ENCODE data around the gene PRAMEF12. TPM values are rescaled to one million over a fixed set of nuclear protein-coding genes. Genes with fewer than 3 reads are reported as not detected.

Gene PRAMEF12
- total and polyA plus RNA-seq, 2 experiments from 2014 or later, result not detected

DNA sequence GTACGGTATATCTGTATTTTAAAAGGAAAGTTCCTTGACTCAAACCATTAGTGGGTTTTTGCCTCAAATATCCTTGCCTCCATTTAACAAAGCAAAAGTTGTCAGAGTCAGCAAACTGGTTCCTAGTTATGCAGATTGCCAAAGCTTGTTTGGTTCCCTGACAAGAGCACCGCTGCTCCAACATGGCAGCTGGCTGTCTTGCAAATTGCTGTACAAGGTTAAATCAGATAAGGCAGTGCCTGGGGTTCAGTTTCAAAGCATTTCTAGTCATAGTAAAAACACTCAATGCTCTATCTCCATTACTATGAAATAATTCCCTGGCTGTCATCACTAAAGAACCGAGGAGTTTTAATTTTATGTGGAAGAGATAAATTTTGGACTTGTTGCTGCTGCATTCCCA is 38.9 kb upstream of the PRAMEF12 start:
- Histone ChIP-seq H3K36me3 (replicated peaks; ENCODE audit: insufficient read depth, low read depth) (no peaks in the 10 kb centered on the region), H3K4me2 (no peak overlapping the region), H2AFZ (no peak overlapping the region), H4K20me1 (ENCODE audit: insufficient read depth, poor library complexity, severe bottlenecking) (no peaks in the 10 kb centered on the region), H3K27ac (no peak overlapping the region), H3K9me3 (ENCODE audit: low read depth) (no peaks in the 10 kb centered on the region), H3K4me1 (ENCODE audit: insufficient read depth) (no peaks in the 10 kb centered on the region), H3K27me3 (no peaks in the 10 kb centered on the region), H3K4me3 (no peak overlapping the region), H3K9me2 (replicated peaks; ENCODE audit: insufficient read depth) (no peaks in the 10 kb centered on the region), H3K79me2 (no peaks in the 10 kb centered on the region)
- DNase-seq (ENCODE audit: low spot score), result no peak
- no peak for TF ChIP-seq EZH2 (IDR thresholded peaks at IDR 0.05; ENCODE audit: borderline replicate concordance)
- TF ChIP-seq, protein P1, sequence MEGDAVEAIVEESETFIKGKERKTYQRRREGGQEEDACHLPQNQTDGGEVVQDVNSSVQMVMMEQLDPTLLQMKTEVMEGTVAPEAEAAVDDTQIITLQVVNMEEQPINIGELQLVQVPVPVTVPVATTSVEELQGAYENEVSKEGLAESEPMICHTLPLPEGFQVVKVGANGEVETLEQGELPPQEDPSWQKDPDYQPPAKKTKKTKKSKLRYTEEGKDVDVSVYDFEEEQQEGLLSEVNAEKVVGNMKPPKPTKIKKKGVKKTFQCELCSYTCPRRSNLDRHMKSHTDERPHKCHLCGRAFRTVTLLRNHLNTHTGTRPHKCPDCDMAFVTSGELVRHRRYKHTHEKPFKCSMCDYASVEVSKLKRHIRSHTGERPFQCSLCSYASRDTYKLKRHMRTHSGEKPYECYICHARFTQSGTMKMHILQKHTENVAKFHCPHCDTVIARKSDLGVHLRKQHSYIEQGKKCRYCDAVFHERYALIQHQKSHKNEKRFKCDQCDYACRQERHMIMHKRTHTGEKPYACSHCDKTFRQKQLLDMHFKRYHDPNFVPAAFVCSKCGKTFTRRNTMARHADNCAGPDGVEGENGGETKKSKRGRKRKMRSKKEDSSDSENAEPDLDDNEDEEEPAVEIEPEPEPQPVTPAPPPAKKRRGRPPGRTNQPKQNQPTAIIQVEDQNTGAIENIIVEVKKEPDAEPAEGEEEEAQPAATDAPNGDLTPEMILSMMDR (IDR thresholded peaks at IDR 0.05; ENCODE audit: poor library complexity), result no peak
- no peak for TF ChIP-seq EZH2phosphoT487 (IDR thresholded peaks at IDR 0.05; ENCODE audit: low read depth, severe bottlenecking, unreplicated experiment)
- WGBS (ENCODE audit: low lambda C conversion rate, missing lambda C conversion rate), result 61% methylated on average over 3 of the region's 3 CpGs

DNA sequence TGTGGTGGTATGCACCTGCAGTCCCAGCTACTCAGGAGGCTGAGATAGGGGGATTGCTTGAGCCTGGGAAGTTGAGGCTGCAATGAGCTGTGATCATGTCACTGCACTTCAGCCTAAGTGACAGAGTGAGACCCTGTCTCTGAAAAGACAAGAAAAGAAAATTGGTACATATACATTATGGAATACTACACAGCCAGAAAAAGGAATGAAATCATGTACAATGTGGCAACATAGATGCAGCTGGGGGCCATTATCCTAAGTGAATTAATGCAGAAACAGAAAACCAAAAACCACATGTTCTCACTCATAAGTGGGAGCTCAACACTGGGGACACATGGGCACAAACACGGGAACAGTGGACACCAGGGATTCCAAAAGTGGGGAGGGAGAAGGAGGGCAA is 34.6 kb upstream of the PRAMEF12 start:
- no peak overlapping the region for H2AFZ ChIP-seq
- no peak for DNase-seq (ENCODE audit: low spot score)
- H3K9me2 ChIP-seq (replicated peaks; ENCODE audit: insufficient read depth), result no peaks in the 10 kb centered on the region
- no peak overlapping the region for H3K27ac ChIP-seq
- no peaks in the 10 kb centered on the region for H4K20me1 ChIP-seq (ENCODE audit: insufficient read depth, poor library complexity, severe bottlenecking)
- no peaks in the 10 kb centered on the region for H3K9me3 ChIP-seq (ENCODE audit: low read depth)
- no peak overlapping the region for H3K4me3 ChIP-seq
- 96% methylated on average over 1 of the region's 1 CpG for WGBS (ENCODE audit: low lambda C conversion rate, missing lambda C conversion rate)
- no peak for TF ChIP-seq EZH2 (IDR thresholded peaks at IDR 0.05; ENCODE audit: borderline replicate concordance)
- no peak overlapping the region for H3K4me2 ChIP-seq
- H3K36me3 ChIP-seq (replicated peaks; ENCODE audit: insufficient read depth, low read depth), result no peaks in the 10 kb centered on the region
- H3K27me3 ChIP-seq, result no peaks in the 10 kb centered on the region
- H3K79me2 ChIP-seq, result no peaks in the 10 kb centered on the region
- no peaks in the 10 kb centered on the region for H3K4me1 ChIP-seq (ENCODE audit: insufficient read depth)

DNA sequence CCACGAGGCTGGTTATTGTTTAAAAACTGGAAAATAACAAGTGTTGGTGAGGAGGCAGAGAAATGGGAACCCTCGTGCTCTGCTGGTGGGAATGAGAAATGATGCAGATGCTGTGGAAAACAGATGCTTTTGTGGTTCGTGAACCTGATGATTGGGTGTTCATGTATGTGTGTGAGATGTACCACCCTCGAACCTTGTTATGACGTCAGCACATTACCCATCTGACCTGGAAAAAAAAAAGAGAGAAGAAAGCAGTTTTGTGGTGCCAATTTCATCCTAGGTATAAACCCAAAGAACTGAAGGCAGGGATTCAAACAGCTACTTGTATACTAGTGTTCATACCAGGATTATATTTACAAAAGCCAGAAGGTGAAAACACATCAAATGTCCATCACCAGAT is 33.9 kb upstream of the PRAMEF12 start:
- Histone ChIP-seq H3K79me2 (no peaks in the 10 kb centered on the region), H3K4me1 (ENCODE audit: insufficient read depth) (no peaks in the 10 kb centered on the region), H2AFZ (no peak overlapping the region), H3K27ac (no peak overlapping the region), H3K9me3 (ENCODE audit: low read depth) (no peaks in the 10 kb centered on the region), H3K36me3 (replicated peaks; ENCODE audit: insufficient read depth, low read depth) (no peaks in the 10 kb centered on the region), H3K4me2 (no peak overlapping the region), H3K9me2 (replicated peaks; ENCODE audit: insufficient read depth) (no peaks in the 10 kb centered on the region), H3K27me3 (no peaks in the 10 kb centered on the region), H4K20me1 (ENCODE audit: insufficient read depth, poor library complexity, severe bottlenecking) (no peaks in the 10 kb centered on the region), H3K4me3 (no peak overlapping the region)
- TF ChIP-seq, protein P1 (IDR thresholded peaks at IDR 0.05; ENCODE audit: poor library complexity), result no peak
- TF ChIP-seq EZH2 (IDR thresholded peaks at IDR 0.05; ENCODE audit: borderline replicate concordance) (no peak), EZH2phosphoT487 (IDR thresholded peaks at IDR 0.05; ENCODE audit: low read depth, severe bottlenecking, unreplicated experiment) (no peak)
- DNase-seq (ENCODE audit: low spot score), result no peak
- WGBS (ENCODE audit: low lambda C conversion rate, missing lambda C conversion rate), result 83% methylated on average over 5 of the region's 5 CpGs

DNA sequence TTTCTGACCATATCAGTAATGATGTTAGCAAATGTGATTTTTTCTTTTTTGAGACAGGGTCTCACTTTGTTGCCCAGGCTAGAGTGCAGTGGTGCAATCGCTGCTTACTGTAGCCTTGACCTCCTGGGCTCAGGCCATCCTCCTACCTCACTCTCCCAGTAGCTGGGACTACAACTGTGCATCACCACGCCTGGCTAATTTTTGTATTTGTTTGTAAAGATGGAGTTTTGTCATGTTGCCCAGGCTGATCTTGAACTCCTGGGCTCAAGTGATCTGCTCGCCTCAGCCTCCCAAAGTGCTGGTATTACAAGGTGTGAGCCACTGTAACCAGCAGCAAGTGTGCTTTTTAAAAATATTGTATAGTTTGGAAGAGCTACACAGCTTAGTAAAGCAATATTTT is 31.6 kb upstream of the PRAMEF12 start:
- Histone ChIP-seq H3K4me3 (no peak overlapping the region), H3K9me3 (ENCODE audit: low read depth) (no peaks in the 10 kb centered on the region), H2AFZ (no peak overlapping the region), H3K9me2 (replicated peaks; ENCODE audit: insufficient read depth) (no peaks in the 10 kb centered on the region), H3K79me2 (no peaks in the 10 kb centered on the region), H3K27ac (no peak overlapping the region), H3K36me3 (replicated peaks; ENCODE audit: insufficient read depth, low read depth) (no peaks in the 10 kb centered on the region), H3K4me1 (ENCODE audit: insufficient read depth) (no peaks in the 10 kb centered on the region), H3K4me2 (no peak overlapping the region), H4K20me1 (ENCODE audit: insufficient read depth, poor library complexity, severe bottlenecking) (no peaks in the 10 kb centered on the region), H3K27me3 (no peaks in the 10 kb centered on the region)
- no peak for DNase-seq (ENCODE audit: low spot score)
- 93% methylated on average over 3 of the region's 3 CpGs for WGBS (ENCODE audit: low lambda C conversion rate, missing lambda C conversion rate)
- no peak for TF ChIP-seq EZH2phosphoT487 (IDR thresholded peaks at IDR 0.05; ENCODE audit: low read depth, severe bottlenecking, unreplicated experiment)
- TF ChIP-seq EZH2 (IDR thresholded peaks at IDR 0.05; ENCODE audit: borderline replicate concordance), result no peak
- TF ChIP-seq, protein P1 (IDR thresholded peaks at IDR 0.05; ENCODE audit: poor library complexity), result no peak

All from hepatocyte (in vitro differentiated cells).